ENCODE measurements around the gene GCM1. TPM values are rescaled to one million over a fixed set of nuclear protein-coding genes. Genes with fewer than 3 reads are reported as not detected.

GCM1 gene
- total RNA-seq, 4 donors from 2014 or later: not detected

DNA sequence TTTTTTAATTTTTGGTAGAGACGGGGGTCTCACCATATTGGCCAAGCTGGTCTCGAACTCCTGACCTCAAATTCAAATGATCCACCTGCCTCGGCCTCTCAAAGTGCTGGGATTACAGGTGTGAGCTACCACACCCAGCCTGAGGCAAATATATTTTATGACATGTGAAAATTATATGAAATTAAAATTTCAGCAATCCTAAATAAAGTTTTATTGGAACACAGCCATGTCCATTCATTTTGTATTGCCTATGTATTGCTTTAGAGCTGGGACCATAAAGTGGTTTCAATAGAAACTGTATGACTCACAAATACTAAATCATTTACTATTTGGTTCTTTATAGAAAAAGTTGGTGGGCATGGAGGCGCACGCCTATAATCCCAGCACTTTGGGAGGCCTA, 32.0 kb upstream of the GCM1 start:
- WGBS, 2 donors: 92 to 93% methylated on average over 5 of the region's 5 CpGs
- no peak for DNase-seq
- intact Hi-C loops (cut with DNase I): no loop called here
- no peaks in the 10 kb centered on the region for H3K4me1 ChIP-seq
- no peak for TF ChIP-seq CTCF (IDR thresholded peaks at IDR 0.05)
- no peak for TF ChIP-seq POLR2A (IDR thresholded peaks at IDR 0.05)
- no peak overlapping the region for H3K27ac ChIP-seq
- H3K4me3 ChIP-seq (replicated peaks in 1 of 3): no peak overlapping the region
- H3K36me3 ChIP-seq: no peaks in the 10 kb centered on the region
- no peaks in the 10 kb centered on the region for H3K27me3 ChIP-seq
- H3K9me3 ChIP-seq: no peaks in the 10 kb centered on the region

DNA sequence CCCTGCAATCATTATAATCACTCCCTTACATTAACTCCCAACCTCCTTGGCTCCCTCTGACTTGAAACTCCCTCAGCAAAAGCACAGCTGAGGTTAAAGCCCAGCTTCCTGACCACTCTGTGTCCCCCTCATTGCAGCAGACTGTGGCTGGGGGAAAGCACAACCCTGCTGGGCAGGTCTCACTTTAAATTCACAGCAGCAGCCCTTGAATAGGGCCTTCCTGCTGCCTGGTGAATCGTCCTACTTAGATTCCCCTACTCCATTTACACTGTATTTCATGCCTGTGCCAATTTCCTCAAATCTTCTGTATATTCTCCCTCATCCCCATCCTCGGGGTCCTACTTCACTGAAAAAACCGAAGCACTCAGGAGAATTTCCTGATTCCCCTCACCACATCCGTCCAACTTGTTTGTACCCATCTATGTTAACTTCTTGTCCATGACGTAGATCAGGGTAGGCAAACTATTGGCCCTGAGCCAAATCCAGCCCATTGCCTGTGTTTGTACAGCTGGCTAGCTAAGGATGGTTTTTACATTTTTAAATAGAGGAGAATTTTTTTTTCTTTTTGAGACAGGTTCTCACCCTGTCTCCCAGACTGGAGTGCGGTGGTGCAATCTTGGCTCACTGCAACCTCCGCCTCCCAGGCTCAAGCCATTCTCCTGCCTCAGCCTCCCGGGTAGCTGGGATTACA, 31.5 kb upstream of the GCM1 start:
- peak; percentile 14 to 20 for DNase-seq
- H3K36me3 ChIP-seq: no peaks in the 10 kb centered on the region
- intact Hi-C loops (cut with DNase I): loop anchor here (10.0 kb wide), 1 partner anchor 115 kb away; no protein-coding TSS in a partner anchor
- H3K4me3 ChIP-seq (replicated peaks in 1 of 3): no peak overlapping the region
- H3K9me3 ChIP-seq: no peaks in the 10 kb centered on the region
- no peak overlapping the region for H3K27ac ChIP-seq
- WGBS, 2 donors: 57 to 62% methylated on average over 8 of the region's 8 CpGs
- TF ChIP-seq POLR2A (IDR thresholded peaks at IDR 0.05) (no peak), CTCF (IDR thresholded peaks at IDR 0.05) (no peak)
- no peaks in the 10 kb centered on the region for H3K27me3 ChIP-seq
- H3K4me1 ChIP-seq: no peaks in the 10 kb centered on the region

DNA sequence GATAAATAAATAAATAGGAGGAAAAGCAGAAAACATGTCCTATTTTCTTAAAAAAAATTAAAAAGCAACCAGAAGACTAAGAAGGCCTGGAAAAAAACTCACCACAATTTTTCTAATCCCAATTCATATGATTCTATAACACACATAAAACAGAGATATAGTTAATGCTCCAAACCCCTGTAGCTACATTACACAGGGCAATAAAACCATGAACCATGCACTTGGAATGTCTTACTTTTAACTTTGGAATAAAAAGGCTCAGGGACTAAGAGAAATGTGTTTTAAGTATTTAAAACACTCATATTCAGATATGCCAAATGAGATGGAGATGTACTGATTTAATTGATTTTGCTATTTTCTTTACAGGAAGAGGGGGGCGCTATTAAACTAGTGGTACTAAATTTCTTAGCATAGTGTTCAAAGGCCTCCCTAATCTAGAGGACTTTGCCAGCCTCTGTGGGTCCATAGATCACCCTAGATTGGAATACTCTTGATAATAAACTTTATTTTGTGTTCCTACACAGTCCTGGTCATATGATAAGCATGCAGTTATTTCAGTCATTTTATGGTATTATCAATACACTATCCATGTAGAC, 30.3 kb upstream of the GCM1 start:
- H3K27ac ChIP-seq: no peak overlapping the region
- intact Hi-C loops (cut with DNase I): loop anchor here (10.0 kb wide), 1 partner anchor 116 kb away; no protein-coding TSS in a partner anchor
- WGBS, 2 donors: 75 to 76% methylated on average over 1 of the region's 1 CpG
- no peaks in the 10 kb centered on the region for H3K4me1 ChIP-seq
- no peak overlapping the region for H3K4me3 ChIP-seq (replicated peaks in 1 of 3)
- no peak for DNase-seq
- no peaks in the 10 kb centered on the region for H3K9me3 ChIP-seq
- no peaks in the 10 kb centered on the region for H3K27me3 ChIP-seq
- no peaks in the 10 kb centered on the region for H3K36me3 ChIP-seq
- TF ChIP-seq POLR2A (IDR thresholded peaks at IDR 0.05) (no peak), CTCF (IDR thresholded peaks at IDR 0.05) (no peak)

DNA sequence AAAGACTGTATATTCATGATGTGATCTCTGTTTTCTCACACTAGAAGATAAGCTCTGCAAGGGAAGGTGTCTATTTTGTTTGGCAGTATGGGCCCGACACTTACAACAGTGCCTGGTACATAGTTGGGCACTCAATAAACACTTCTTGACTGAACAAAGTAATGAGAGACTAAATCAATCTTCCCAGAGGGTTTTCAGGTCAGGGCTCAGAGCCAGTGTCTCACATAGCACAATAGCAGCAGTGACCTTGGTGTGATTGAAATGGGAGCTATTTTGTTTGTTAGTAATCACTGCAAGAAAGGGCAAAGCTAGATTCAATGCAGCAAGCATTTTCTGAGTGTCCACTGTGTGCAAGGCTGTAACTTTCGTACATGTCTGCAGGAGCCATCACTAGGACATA, 26.4 kb upstream of the GCM1 start:
- Histone ChIP-seq H3K27ac (no peak overlapping the region), H3K4me3 (replicated peaks in 1 of 3) (no peak overlapping the region), H3K9me3 (no peaks in the 10 kb centered on the region), H3K36me3 (no peaks in the 10 kb centered on the region), H3K27me3 (no peaks in the 10 kb centered on the region), H3K4me1 (no peaks in the 10 kb centered on the region)
- intact Hi-C loops (cut with DNase I): loop anchor here (10.0 kb wide), 1 partner anchor 120 kb away; no protein-coding TSS in a partner anchor
- TF ChIP-seq CTCF (IDR thresholded peaks at IDR 0.05): no peak
- TF ChIP-seq POLR2A (IDR thresholded peaks at IDR 0.05): no peak
- WGBS, 2 donors: 83 to 90% methylated on average over 2 of the region's 2 CpGs
- DNase-seq: no peak

- no peak for DNase-seq
- Histone ChIP-seq H3K9me3 (no peaks in the 10 kb centered on the region), H3K27ac (no peak overlapping the region), H3K4me1 (no peaks in the 10 kb centered on the region), H3K4me3 (replicated peaks in 1 of 3) (no peak overlapping the region), H3K27me3 (no peaks in the 10 kb centered on the region), H3K36me3 (no peaks in the 10 kb centered on the region)
- TF ChIP-seq CTCF (IDR thresholded peaks at IDR 0.05) (no peak), POLR2A (IDR thresholded peaks at IDR 0.05) (no peak)
- 74 to 79% methylated on average over 6 of the region's 6 CpGs for WGBS, 2 donors
- intact Hi-C loops (cut with DNase I): loop anchor here (5.0 to 10.0 kb wide), 3 partner anchors 122 to 310 kb away; no protein-coding TSS in a partner anchor
These were observed 23.8 kb upstream of the GCM1 start for GRCh38 chr6:53172468-53172803.

Measured in thyroid gland (tissue), 4 donors.